ENCODE data around the gene PRR5L.
A peak's percentile ranks its signal among the peaks of the same experiment; 100 is the strongest.

Gene PRR5L

DNA sequence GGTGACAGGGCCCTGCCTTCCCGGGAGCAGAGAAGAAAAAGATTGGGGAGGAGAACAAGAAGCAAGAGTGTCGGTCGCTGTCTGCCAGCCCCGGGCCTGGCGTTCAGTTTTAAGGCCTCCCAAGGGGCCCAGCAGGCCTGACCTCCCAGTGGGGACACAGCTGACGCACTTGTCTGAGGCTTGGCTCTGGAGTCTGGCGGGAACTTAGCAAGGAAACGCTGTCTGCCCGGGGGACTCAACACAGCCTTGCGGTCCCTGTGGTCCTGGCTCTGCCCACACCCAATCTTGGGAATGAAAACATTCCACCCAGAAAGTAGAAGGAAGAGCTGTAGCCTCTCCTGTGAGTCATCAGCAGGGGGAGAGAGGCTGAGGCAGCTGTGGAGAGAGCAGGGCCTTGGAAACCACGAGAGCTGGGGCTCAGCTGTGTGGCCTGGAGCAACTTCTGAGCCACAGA, 159.6 kb downstream of the PRR5L start:
- ChIA-PET CTCF (interaction anchor here (0.7 to 2.4 kb wide), 6 partner anchors 9 to 163 kb away, joined by 3 to 26 read pairs (median 8); no protein-coding TSS in a partner anchor), POLR2A (interaction anchor here (0.7 to 2.5 kb wide), 12 partner anchors 9 to 166 kb away, joined by 3 to 33 read pairs (median 6); partner anchors contain the start of genes COMMD9 and TRAF6)
- Histone ChIP-seq H3K36me3 (ENCODE audit: control insufficient read depth in 2 of 2, insufficient read depth in 1 of 2, low read length in 2 of 2) (no peaks in the 10 kb centered on the region), H3K9me3 (ENCODE audit: control insufficient read depth, insufficient read depth, low read depth, low read length) (no peaks in the 10 kb centered on the region), H3K27ac (ENCODE audit: extremely low read depth, low read depth, low read length) (peak overlapping the region; percentile 74), H3K4me3 (ENCODE audit: low read depth, low read length) (no peak overlapping the region), H3K4me1 (ENCODE audit: control insufficient read depth, insufficient read depth, low read length) (peaks cover 5% of the 10 kb centered on the region; the same call in 1 of the 2 replicates)
- peak; percentile 19; the same call in 1 of the 2 replicates for TF ChIP-seq ZBTB20 (tag by site-specific recombination; IDR thresholded peaks at IDR 0.05)
- TF ChIP-seq, protein P1, sequence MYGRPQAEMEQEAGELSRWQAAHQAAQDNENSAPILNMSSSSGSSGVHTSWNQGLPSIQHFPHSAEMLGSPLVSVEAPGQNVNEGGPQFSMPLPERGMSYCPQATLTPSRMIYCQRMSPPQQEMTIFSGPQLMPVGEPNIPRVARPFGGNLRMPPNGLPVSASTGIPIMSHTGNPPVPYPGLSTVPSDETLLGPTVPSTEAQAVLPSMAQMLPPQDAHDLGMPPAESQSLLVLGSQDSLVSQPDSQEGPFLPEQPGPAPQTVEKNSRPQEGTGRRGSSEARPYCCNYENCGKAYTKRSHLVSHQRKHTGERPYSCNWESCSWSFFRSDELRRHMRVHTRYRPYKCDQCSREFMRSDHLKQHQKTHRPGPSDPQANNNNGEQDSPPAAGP (tag by site-specific recombination; IDR thresholded peaks at IDR 0.05), result peak; percentile 34
- TF ChIP-seq ZNF521 (tag by site-specific recombination; IDR thresholded peaks at IDR 0.05), result no peak
- no peak for TF ChIP-seq ZXDB (tag by site-specific recombination; IDR thresholded peaks at IDR 0.05)
- TF ChIP-seq ZNF544 (tag by site-specific recombination; IDR thresholded peaks at IDR 0.05), result no peak
- peak; percentile 66 for TF ChIP-seq ZNF341 (tag by site-specific recombination; IDR thresholded peaks at IDR 0.05; ENCODE audit: low read depth)
- no peak for TF ChIP-seq ZNF248 (tag by site-specific recombination; IDR thresholded peaks at IDR 0.05)
- peak; percentile 78 for TF ChIP-seq ZIC2 (tag by site-specific recombination; IDR thresholded peaks at IDR 0.05)
- TF ChIP-seq ZEB2 (tag by site-specific recombination; IDR thresholded peaks at IDR 0.05), result 0 out of 2 replicates have a peak, but pooled peaks have one; percentile 26
- TF ChIP-seq ZNF792 (tag by site-specific recombination; IDR thresholded peaks at IDR 0.05), result no peak
- TF ChIP-seq ZBTB48 (tag by site-specific recombination; IDR thresholded peaks at IDR 0.05), result peak; percentile 39; the same call in 1 of the 2 replicates
- TF ChIP-seq ZBTB17 (tag by site-specific recombination; IDR thresholded peaks at IDR 0.05), result 0 out of 2 replicates have a peak, but pooled peaks have one; percentile 23
- peak; percentile 25; the same call in 1 of the 2 replicates for TF ChIP-seq PATZ1 (tag by site-specific recombination; IDR thresholded peaks at IDR 0.05)
- 0 out of 2 replicates have a peak, but pooled peaks have one; percentile 26 for TF ChIP-seq ZFP69B (tag by site-specific recombination; IDR thresholded peaks at IDR 0.05)
- TF ChIP-seq ZNF629 (tag by site-specific recombination; IDR thresholded peaks at IDR 0.05), result peak; percentile 32; the same call in 1 of the 2 replicates
- peak; percentile 80 for TF ChIP-seq PRDM4 (tag by site-specific recombination; IDR thresholded peaks at IDR 0.05)
- TF ChIP-seq ZBTB11 (tag by site-specific recombination; conservative IDR thresholded peaks at IDR 0.05; ENCODE audit: low read depth), result no peak
- peak; percentile 25; the same call in 1 of the 2 replicates for TF ChIP-seq SP7 (tag by site-specific recombination; IDR thresholded peaks at IDR 0.05)
- TF ChIP-seq GLIS2 (tag by site-specific recombination; IDR thresholded peaks at IDR 0.05), result 0 out of 2 replicates have a peak, but pooled peaks have one; percentile 26
- TF ChIP-seq, protein P2, sequence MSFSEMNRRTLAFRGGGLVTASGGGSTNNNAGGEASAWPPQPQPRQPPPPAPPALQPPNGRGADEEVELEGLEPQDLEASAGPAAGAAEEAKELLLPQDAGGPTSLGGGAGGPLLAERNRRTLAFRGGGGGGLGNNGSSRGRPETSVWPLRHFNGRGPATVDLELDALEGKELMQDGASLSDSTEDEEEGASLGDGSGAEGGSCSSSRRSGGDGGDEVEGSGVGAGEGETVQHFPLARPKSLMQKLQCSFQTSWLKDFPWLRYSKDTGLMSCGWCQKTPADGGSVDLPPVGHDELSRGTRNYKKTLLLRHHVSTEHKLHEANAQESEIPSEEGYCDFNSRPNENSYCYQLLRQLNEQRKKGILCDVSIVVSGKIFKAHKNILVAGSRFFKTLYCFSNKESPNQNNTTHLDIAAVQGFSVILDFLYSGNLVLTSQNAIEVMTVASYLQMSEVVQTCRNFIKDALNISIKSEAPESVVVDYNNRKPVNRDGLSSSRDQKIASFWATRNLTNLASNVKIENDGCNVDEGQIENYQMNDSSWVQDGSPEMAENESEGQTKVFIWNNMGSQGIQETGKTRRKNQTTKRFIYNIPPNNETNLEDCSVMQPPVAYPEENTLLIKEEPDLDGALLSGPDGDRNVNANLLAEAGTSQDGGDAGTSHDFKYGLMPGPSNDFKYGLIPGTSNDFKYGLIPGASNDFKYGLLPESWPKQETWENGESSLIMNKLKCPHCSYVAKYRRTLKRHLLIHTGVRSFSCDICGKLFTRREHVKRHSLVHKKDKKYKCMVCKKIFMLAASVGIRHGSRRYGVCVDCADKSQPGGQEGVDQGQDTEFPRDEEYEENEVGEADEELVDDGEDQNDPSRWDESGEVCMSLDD (tag by site-specific recombination; IDR thresholded peaks at IDR 0.05), result no peak
- TF ChIP-seq ZNF184 (tag by site-specific recombination; IDR thresholded peaks at IDR 0.05), result 0 out of 2 replicates have a peak, but pooled peaks have one; percentile 16
- TF ChIP-seq ZNF660 (tag by site-specific recombination; IDR thresholded peaks at IDR 0.05), result 0 out of 2 replicates have a peak, but pooled peaks have one; percentile 67
- TF ChIP-seq ZNF292 (tag by site-specific recombination; IDR thresholded peaks at IDR 0.05; ENCODE audit: borderline replicate concordance, low read depth), result no peak
- TF ChIP-seq GLIS1 (tag by site-specific recombination; IDR thresholded peaks at IDR 0.05), result peak; percentile 89
- peak; percentile 53; the same call in 1 of the 2 replicates for TF ChIP-seq ZNF600 (tag by site-specific recombination; IDR thresholded peaks at IDR 0.05)

Measured in HEK293 (cell line).